HG02973 (cell line): ENCODE data around the gene CD27.
"Not testable (repeated sequence)": the region's sequence is repeated elsewhere in the genome, so short reads cannot be mapped to it uniquely, and the experiment has no call there.

ENCODE experiments used
- ATAC-seq: cut with Tn5 transposase; IDR thresholded peaks from one replicate; pipeline ENCODE4 v1.9.1; 2021; ENCODE audit warnings: moderate library complexity; ENCODE audit not compliant: unreplicated experiment

Gene CD27

GRCh38 chr12:6478416-6478815 is 33.7 kb downstream of the CD27 start:
- no peak for ATAC-seq

- no peak for ATAC-seq
Measured at GRCh38 chr12:6488240-6488639, 43.5 kb downstream of the CD27 start.

- ATAC-seq = no peak
Measured at GRCh38 chr12:6489449-6489848, 44.7 kb downstream of the CD27 start.

- not testable (repeated sequence) for ATAC-seq
Measured at GRCh38 chr12:6490673-6491072, 45.9 kb downstream of the CD27 start.

GRCh38 chr12:6492838-6493496 is 48.2 kb downstream of the CD27 start, which contains the start of gene MRPL51:
MRPL51 (minus strand) TSS chr12:6493262; CDS start chr12:6493136, 126 bp downstream.
- peak; percentile 52 for ATAC-seq

GRCh38 chr12:6493497-6494257 is 48.9 kb downstream of the CD27 start, which contains the start of gene NCAPD2:
NCAPD2 (plus strand) TSS chr12:6494102; CDS start chr12:6495099, 997 bp downstream.
- peak; percentile 76 for ATAC-seq

- peak; percentile 23 for ATAC-seq
Measured at GRCh38 chr12:6494258-6494743, 49.5 kb downstream of the CD27 start.

GRCh38 chr12:6494968-6495367 is 50.2 kb downstream of the CD27 start:
- no peak for ATAC-seq

GRCh38 chr12:6497291-6497690 is 52.5 kb downstream of the CD27 start:
- not testable (repeated sequence) for ATAC-seq

- ATAC-seq = no peak
Measured at GRCh38 chr12:6500466-6500865, 55.7 kb downstream of the CD27 start.
